Fibroblast of peridontal ligament (primary cell): ENCODE results near the gene RBM4B.

Experiments used
- DNase-seq: peaks from one replicate; pipeline ENCODE4 v3.0.0-alpha.2; 2010; ENCODE audit errors: extremely low read depth

RBM4B gene

DNA sequence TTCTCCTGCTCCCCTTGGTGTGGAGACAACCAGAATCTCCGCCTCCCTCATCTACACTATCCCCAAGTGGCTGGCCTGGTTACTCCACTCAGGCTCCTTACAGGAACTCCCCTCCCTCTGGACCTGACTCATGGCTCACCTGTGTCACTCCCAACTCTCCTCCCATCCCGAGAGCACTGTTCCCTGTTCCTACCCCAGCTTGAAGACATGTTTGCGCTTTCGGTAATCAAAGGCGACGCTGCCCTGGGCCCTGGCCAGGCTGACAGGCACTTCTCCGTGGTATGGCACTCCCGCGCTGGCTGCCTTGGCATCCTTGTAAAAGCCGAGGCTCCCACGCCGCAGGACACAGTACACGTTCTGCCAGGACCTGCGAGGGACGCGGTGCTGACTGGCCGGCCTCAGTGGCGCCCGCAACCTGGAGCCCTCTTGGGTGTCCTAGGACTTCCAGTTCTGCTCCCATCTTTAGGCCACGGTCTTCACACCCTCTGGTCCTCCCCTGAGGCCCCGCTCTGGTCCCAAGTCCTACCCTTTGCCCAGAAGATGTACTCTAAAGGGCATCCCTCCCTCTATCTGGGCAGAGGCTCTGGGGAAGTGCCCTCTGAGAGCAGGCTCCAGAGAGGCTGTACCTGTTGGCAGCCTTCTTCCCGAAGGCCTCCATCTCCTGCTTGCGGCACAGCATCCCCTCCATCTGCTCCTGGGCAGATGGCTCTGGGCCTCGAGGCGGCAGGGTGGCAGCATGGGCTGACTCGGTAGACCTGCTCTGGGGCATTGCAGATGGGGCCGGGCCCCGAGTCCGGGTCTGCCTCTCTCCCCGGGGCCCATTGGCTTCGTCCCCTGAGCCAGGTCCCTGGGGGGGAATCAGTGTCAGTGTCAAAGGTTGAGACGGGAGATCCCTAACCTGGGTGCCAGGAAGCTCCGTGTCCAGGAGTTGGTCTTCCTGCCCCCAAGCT is 9.4 kb upstream of the RBM4B start:
- DNase-seq, result no peak

DNA sequence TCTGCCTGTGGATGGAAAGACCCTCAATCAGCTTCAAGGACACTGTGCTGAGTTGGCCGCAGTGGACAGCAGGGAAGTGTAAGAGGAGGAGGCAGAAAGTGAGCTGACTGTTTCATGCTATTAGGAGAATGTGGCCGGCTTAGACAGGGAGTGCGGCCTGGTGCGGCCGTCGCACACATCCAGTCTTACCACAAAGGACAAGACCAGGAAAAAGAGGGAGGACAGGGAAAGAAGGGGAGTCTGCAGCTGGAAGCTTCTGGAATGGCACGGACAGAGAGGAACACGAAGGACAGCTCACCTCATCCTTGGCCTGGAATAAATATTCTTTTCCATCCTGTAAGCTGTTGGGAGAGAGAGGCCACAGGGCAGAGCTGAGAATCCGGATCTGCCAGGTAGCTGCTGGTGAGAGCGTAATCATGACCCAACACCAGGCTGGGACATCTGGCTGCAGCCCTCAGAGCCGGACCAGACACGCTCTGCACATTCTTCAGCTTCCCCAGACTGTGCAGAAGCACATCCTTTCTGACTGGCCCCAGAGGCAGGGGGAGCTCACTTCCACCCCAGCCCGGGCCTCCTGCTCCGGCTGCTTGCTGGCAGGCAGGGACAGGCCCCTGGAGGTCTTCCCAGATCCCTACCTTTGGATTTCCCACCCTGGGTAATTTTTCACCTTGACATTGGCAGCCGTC is 8.6 kb upstream of the RBM4B start:
- DNase-seq, result no peak

DNA sequence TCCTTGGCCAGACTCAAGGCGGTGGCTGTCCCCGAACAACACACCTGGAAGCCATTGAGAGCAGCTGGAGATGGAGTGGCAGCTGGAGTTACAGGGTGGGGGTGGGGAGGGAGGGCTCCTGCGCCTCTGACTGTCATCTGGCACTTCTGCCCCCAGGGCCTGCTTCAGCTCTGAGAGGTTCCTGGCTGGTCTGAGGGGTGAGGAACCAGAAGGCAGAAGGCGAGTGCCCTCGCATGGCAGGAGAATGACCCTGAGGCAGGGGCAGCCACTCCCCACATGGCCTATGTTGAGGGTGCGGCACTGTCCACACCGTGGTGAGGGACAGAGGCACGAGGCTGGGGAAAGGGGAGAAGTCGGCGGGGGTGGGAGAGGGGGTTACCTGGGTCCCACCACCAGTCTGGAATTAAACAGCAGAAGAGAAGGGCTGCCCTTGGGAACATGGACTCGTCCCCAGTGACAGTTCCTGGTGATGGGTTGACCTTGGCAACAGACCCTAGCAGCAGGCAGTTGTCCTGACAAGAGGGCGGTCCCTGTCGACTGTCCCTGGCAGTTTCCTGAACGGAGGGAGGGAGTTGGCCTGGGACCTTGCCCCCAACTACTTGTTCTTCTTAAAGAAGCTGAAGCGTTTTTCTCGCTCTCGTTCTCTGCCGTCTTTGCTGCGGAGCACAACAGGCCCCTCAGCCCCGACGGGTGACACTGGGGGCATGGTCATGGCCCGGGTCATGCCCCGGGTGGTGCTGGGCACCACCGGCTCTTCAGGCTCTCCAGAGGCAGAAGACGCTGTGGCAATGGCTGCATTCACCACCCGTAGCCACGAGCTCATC is 7.8 kb upstream of the RBM4B start:
- DNase-seq, result no peak

DNA sequence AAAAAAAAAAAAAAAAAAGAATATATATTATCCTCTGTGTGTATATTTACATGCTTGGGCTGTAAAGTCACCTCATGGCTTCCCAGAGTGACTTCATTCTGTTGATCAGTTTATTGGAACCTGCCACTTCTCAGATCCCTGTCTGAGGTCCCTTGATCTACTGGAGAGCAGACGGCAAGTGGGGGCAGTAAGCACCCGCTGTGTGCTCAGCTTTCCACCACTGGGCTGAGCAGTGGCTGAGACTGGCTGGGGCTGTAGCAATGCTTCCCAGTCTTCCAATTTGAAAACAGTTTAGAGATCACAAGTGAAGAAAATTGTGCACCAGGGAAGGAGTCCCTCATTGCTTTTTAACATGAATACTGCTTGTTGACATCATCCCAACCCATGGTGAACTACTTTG is 6.9 kb upstream of the RBM4B start:
- DNase-seq, result no peak

DNA sequence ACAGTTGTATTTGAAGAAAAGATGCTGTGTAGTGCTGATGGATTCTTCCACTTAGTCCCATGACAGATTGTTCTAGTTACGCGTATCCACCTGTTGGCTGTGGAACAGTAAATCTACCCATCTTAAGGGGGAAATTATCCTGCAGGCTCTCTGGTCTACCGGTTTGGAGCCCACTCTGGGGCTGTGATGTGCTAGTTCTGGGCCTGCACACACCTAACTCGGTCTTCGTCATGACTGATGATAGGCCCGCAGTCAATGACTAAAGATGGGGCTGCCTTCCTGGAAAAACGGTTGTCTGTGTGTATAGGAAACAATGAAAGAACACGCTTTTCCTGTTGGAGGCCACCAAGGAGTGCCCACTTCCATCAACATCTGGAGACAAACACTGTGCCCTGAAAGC is 6.2 kb upstream of the RBM4B start:
- no peak for DNase-seq

DNA sequence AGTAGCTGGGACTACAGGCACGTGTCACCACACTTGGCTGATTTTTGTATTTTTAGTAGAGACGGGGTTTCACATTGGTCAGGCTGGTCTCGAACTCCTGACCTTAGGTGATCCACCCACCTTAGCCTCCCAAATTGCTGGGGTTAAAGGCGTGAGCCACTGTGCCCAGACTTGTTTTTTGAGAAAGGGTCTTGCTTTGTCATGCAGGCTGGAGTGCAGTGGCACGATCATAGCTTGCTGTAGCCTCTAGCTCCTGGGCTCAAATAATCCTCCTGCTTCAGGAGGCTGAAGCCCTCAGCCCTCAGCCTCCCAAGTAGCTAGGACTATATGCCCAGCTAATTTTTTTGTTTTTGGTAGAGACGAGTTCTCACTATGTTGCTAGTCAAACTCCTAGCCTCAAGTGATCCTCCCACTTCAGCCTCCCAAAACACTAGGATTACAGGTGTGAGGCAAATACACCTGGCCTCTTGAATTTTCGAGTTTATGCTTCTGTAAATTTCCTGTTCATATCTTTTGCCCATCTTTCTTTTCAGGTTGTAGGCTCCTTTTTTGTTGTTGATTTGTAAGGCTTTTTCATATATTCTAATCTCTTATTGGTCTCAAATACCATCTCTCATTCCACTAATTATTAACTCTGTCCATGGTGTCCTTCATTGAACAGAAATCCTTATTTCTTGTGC is 3.4 kb upstream of the RBM4B start:
- no peak for DNase-seq

DNA sequence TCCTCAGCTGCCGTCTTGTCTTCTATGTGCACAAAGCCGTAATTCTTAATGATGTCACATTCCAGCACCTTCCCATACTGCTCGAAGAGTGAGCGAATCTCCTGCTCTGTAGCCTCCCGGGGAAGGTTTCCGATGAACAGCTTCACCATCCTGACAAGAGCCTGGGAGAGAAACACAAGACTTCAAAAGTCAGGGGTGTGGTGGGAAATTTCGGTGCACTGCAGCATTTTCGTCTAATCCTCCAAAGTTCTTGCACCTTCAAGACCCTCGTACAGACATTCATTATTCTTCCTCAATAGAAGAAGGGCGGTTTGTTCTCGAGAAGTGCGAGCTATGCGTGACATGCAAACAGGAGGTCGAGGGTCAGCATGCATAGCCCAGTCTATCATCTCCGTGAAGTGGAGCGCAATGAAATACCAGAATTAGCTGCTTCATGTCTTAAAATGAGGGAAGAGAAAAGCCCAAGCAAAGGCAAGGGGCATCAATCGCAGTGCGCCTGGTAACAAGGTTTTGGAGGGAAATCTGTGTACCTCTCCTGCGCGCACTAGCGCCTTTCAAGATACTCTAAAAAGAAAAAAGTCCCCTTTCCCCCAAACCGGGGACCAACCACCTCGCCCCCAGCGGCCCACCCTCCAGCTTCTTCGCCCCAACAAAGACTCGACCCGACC is 622 bp downstream of the RBM4B start:
- peak; percentile 22 for DNase-seq

DNA sequence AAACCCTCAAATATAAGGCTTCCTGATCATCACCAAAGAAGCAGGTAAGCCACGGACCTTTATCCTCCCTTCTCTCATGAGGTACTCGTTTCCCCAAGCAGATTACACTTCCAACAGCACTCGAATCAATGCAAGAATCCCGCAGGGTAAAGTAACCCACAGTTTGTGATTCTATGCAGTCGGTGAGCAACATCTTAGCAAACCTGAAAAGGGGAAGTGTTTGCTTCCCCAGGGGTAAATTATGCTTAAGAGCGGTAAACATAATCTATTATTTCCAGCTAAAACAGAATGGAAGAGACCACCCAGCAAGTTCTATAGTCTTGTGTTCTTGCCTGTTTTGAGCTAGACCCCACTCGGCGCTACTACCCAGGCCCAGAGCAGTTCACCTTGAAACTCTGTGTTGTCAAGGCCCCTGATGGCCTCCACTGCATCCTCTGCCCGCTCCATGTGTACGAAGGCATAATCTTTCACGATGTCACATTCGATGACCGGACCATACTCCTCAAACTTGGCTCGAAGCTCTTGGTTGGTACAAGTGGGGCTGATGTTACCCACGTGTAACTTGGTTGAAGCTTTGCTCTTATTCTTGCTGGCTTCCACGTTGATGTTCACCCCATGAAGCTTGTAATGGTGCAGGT is 1.3 kb downstream of the RBM4B start:
- no peak for DNase-seq

DNA sequence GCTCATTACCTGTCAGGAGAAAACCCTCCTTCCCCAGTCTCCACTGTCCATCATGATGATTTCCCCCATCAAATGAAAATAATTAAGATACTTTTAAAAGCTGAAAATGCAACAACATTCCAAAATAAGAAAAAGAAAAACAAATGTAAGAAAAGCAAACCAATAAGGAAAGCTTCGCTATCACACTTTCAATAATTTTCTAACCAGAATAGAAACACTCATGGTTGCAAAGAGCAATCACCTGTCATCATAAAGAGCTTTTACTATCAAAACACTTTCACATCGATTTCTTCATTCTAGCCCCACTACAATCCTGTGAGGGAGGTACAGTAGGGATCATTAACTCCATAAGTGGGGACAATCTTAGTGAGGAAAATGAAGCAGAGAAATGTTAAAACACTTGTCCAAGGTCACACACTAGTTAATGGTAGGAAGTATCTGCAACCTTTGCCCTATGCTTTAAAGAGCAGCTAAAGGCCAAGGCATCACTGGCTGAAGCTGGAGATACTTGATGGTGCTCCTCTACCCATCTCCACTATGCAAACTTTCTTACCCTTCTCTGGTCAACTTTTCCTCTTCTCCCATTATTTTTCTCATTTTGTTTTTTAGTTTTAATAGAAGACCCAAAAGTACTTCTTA is 2.6 kb downstream of the RBM4B start:
- no peak for DNase-seq

DNA sequence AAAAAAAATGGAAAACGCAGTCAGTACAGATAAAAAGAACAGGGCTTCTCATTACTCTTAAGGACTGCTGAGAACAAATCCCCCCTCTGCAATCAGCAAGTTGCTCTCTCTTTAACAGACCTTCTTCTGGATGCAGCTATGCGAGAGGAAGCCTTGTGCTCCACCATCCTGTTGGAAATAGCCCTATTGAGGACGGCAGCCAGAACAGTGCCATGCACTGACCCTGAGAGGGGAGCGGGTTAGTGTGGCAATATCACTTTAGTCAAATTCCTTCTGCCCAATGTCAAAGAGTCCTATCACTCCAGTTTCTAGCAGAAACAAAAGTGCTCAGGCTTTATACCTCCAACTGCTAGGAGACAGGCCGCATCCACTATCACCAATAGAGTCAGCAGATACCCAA is 6.9 kb downstream of the RBM4B start:
- no peak for DNase-seq

DNA sequence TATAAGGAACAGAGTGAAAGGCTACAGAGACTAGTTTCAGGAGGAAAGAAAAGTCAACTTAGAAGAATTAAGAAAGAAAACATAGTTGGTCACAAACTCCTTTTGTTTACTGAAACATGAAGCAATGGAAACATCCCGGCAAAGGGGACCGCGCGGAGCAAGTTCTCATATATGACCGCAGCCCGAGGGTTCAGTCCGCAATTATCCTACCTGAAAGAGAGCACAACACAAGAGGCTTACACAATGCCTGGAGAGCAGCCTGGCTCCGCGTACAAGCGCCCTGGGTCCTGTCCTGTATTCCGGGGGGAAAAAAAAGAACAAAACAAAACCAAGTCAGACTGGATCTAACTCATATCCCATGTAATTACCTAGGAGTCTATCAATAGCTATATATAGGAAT is 12.3 kb downstream of the RBM4B start:
- no peak for DNase-seq

DNA sequence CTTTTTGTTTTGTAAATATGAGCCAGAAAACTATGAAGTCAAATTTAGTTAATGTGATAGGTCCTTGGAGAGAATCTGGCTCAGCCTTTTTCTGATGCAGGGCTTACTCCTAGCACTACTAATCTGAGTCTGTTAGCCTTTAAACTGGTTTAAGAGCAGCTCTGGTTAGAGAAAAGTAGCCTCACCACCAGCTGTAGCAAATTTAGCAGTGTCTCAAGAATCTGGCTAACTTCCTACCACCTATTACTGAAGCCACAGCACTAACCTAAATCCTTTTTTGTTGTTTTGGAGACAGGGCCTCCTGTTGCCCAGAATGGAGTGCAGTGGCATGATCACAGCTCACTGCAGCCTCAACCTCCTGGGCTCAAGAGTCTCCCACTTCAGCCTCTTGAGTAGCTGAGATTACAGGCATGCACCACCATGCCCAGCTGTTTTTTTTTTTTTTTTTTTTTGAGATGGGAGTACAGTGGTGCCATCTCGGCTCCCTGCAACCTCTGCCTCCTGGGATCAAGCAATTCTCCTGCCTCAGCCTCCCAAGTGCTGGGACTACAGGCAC is 13.9 kb downstream of the RBM4B start:
- DNase-seq, result peak; percentile 62

DNA sequence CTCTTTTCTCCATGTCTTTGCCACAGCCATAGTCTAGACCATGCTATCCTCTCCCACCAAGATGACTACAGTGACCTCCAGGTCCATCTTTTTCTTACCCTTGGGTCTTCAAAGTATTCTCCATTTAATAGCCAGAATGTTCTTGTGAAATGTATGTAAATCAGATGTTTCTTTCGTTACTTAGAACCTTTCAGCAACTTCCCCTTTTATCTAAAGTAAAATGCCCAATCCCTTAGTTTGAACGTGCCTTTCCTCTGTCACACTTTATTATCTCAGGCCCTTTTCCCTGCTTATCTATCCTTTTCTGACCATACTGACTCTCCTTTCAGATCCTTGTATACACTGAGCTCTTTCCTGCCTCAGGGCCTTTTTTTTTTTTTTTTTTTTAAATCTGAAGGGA is 17.9 kb downstream of the RBM4B start:
- no peak for DNase-seq

DNA sequence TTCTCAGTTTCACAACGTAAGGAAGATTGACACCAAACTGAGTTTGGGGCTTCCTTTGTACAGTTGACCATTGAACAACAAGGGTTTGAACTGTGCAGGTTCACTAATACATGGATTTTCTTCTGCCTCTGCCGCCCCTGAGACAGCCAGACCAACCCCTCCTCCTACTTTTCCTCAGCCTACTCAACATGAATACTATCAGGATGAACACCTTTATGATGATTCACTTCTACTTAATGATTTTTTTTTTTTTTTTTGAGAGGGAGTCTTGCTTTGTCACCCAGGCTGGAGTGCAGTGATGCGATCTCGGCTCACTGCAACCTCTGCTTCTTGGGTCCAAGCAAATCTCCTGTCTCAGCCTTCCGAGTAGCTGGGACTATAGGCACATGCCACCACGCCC is 24.6 kb downstream of the RBM4B start:
- no peak for DNase-seq

DNA sequence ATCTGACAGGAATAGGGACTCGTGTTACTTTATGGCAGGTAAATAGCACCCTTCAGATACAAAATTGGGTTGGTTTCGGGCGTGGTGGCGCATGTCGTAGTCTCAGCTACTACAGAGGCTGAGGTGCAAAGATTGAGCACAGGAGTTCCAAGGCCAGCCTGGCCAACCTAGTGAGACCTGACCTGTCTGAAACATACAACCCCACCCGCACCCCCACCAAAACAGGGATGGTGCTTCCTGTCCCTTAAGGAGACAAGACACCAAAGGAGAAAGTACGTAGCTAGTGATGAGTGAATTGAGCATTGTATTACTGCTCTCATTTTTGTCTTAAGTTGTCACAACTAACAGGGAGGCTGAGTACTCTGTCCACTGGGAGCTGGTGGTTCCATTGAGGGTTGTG is 25.0 kb downstream of the RBM4B start:
- DNase-seq, result no peak

DNA sequence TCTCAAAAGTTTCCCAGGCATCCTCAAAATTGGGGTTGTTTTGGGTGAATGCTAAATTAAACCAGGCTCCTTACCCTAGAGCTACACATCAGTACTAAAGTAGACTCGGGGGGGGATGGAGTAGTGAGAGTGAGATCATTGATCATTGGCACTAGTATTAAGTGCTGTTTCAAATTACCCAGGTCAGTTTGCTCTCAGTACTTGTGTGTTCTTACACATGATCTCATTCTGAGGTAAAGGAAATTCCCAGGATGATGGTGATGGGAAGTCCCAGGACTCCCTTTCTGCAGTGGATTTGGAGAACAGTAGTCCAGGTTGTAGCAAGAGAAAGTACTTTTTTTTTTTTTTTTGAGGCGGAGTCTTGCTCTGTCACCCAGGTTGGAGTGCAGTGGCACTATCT is 26.7 kb downstream of the RBM4B start:
- peak; percentile 25 for DNase-seq

DNA sequence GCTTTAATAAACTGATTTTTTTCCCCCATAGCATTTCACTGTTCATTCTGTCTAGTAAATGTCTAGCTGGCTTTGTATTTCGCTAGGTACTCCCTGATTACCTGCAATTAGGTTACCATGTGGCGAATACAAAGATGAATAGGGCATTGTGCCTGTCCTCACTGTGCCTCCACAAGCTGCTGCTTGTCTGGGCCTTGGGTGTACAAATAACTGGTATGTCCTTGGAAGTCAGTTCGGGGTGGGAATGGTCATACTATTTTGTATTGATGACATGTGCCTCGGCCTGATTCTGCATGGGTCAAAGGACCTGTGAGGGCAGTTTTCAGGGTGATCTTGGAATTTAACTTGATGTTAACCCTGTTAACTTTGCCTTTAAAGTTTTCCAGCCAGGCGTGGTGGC is 27.8 kb downstream of the RBM4B start:
- DNase-seq, result no peak

DNA sequence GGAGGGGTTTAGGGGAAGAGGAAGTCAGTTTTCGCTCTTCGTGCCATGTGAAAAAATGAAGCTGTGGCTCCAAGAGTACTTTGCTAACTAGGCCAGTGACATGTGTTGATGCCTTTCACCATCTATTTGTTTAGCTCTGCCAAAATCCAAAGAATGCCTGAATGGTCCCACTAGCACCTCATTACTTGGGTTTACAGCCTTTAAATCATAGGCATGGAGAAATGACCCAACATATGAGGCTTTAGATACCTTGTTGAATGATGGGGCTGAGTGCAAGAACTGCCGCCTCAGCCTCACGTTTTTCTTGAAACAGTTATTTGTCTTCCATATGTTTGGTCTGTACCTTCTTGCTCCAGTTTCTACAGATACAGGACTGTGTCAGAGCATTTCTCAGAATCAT is 30.9 kb downstream of the RBM4B start:
- no peak for DNase-seq

DNA sequence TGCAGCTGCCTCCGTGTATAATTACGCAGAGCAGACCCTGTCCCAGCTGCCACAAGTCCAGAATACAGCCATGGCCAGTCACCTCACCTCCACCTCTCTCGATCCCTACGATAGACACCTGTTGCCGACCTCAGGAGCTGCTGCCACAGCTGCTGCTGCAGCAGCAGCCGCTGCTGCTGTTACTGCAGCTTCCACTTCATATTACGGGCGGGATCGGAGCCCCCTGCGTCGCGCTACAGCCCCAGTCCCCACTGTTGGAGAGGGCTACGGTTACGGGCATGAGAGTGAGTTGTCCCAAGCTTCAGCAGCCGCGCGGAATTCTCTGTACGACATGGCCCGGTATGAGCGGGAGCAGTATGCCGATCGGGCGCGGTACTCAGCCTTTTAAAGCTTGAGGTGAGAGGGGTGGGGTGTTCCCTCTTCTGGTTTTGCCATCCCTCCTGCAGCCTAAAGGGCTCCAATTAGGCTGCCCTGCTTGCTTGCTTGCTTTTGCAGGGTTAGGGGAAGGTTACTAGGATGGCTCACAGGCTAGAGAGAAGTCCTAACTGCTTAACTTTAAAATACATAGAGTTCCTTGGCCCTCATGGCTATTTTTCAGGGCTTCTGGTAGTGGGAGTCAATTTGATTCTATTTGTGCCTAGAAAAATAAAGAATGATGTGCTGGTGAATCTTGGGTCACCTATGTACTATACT is 33.8 kb downstream of the RBM4B start:
- no peak for DNase-seq
